IMR-90 (cell line): ENCODE measurements around the gene PDE6B. TPM values are rescaled to one million over a fixed set of nuclear protein-coding genes. Genes with fewer than 3 reads are reported as not detected.

ENCODE experiments used
- ATAC-seq: fragments of 200-7000 bp; cut with Tn5 transposase; 2 replicates; pipeline ENCODE4 v1.9.1; 2020; ENCODE audit warnings: low read depth, mild to moderate bottlenecking, moderate library complexity
- BruUV-seq: library from RNA; stranded (reverse); fragments of 400-500 nt; replicated peaks from 2 replicates; lab custom pipeline; 2021; lab: Mats Ljungman, UMichigan
- CTCF ChIA-PET: fragments of 300-600 bp; formaldehyde crosslinking; extraction: SDS; loops from one replicate; lab custom pipeline; 2021; ENCODE audit warnings: antibody characterized with exemption; lab: Yijun Ruan, JAX
- POLR2A ChIA-PET: fragments of 300-600 bp; sonication (Branson Sonifier 250); formaldehyde crosslinking; loops from one replicate; lab custom pipeline; 2022; ENCODE audit warnings: antibody characterized with exemption; ENCODE audit not compliant: unreplicated experiment; lab: Charles Lee
- DNase-seq: peaks from one replicate; pipeline ENCODE4 v3.0.0; 2013
- H2AFZ ChIP-seq: replicated peaks from 2 replicates; pipeline ENCODE3; 2013; ENCODE audit warnings: low read length, mild to moderate bottlenecking; ENCODE audit not compliant: poor library complexity
- H2AK5ac ChIP-seq: 2 replicates; pipeline ENCODE4 v1.6.1; 2013; ENCODE audit warnings: low read depth, low read length, inconsistent platforms
- H2AK9ac ChIP-seq: replicated peaks from 2 replicates; pipeline ENCODE3; 2013; ENCODE audit warnings: mild to moderate bottlenecking, low read depth, low read length, moderate library complexity; ENCODE audit not compliant: poor library complexity
- H2BK120ac ChIP-seq: 2 replicates; pipeline ENCODE4 v1.6.1; 2013; ENCODE audit warnings: low read depth, low read length, inconsistent platforms
- H2BK15ac ChIP-seq: 3 replicates; pipeline ENCODE4 v1.6.1; 2013; ENCODE audit warnings: low read depth, low read length, inconsistent platforms
- H2BK20ac ChIP-seq: 2 replicates; pipeline ENCODE4 v1.6.1; 2013; ENCODE audit warnings: low read depth, mild to moderate bottlenecking, inconsistent platforms, low read length, moderate library complexity
- H2BK5ac ChIP-seq: 2 replicates; pipeline ENCODE4 v1.6.1; 2013; ENCODE audit warnings: mild to moderate bottlenecking, low read depth, low read length, inconsistent platforms; ENCODE audit not compliant: poor library complexity, severe bottlenecking
- H3K14ac ChIP-seq: replicated peaks from 2 replicates; pipeline ENCODE4 v1.6.1; 2013; ENCODE audit warnings: low read depth, low read length, inconsistent platforms
- H3K18ac ChIP-seq: 2 replicates; pipeline ENCODE4 v1.6.1; 2013; ENCODE audit warnings: low read depth, low read length, control low read depth
- H3K23ac ChIP-seq: 2 replicates; pipeline ENCODE4 v1.6.1; 2013; ENCODE audit warnings: low read depth, low read length, inconsistent platforms
- H3K27ac ChIP-seq: 2 replicates; pipeline ENCODE4 v1.5.1; 2013; ENCODE audit warnings: mild to moderate bottlenecking, control low read depth, low read length; ENCODE audit not compliant: insufficient read depth
- H3K27me3 ChIP-seq: 2 replicates; pipeline ENCODE4 v1.6.1; 2013; ENCODE audit warnings: low read length; ENCODE audit not compliant: control insufficient read depth, insufficient read depth
- H3K36me3 ChIP-seq: 2 replicates; pipeline ENCODE4 v1.6.1; 2013; ENCODE audit warnings: low read length, mixed read lengths; ENCODE audit not compliant: control insufficient read depth, insufficient read depth
- H3K4ac ChIP-seq: 2 replicates; pipeline ENCODE4 v1.6.1; 2013; ENCODE audit warnings: low read depth, low read length, inconsistent platforms
- H3K4me1 ChIP-seq: 2 replicates; pipeline ENCODE4 v1.6.1; 2013; ENCODE audit warnings: low read length, mixed read lengths; ENCODE audit not compliant: control insufficient read depth, insufficient read depth
- H3K4me2 ChIP-seq: 2 replicates; pipeline ENCODE4 v1.6.1; 2013; ENCODE audit warnings: low read depth, mild to moderate bottlenecking, control low read depth, low read length, moderate library complexity
- H3K4me3 ChIP-seq: 2 replicates; pipeline ENCODE4 v1.5.1; 2013; ENCODE audit warnings: low read depth, mild to moderate bottlenecking, control low read depth, low read length, moderate library complexity; ENCODE audit not compliant: insufficient read depth
- H3K56ac ChIP-seq: 2 replicates; pipeline ENCODE4 v1.6.1; 2013; ENCODE audit warnings: low read length, inconsistent platforms; ENCODE audit not compliant: insufficient read depth; ENCODE audit errors: extremely low read depth
- H3K79me1 ChIP-seq, 2 experiments: 2 replicates each; pipeline ENCODE4 v1.6.1; 2013; ENCODE audit warnings: low read length in 2 of 2, inconsistent platforms in 1 of 2, low read depth in 1 of 2
- H3K9ac ChIP-seq: 2 replicates; pipeline ENCODE4 v1.6.1; 2013; ENCODE audit warnings: low read depth, low read length, control low read depth
- H3K9me1 ChIP-seq: 2 replicates; pipeline ENCODE4 v1.6.1; 2013; ENCODE audit warnings: low read length, inconsistent platforms; ENCODE audit not compliant: insufficient read depth
- H3K9me3 ChIP-seq: 2 replicates; pipeline ENCODE4 v1.6.1; 2013; ENCODE audit warnings: low read length; ENCODE audit not compliant: control insufficient read depth, insufficient read depth
- H4K20me1 ChIP-seq: 2 replicates; pipeline ENCODE4 v1.6.1; 2013; ENCODE audit warnings: low read length, inconsistent platforms; ENCODE audit not compliant: insufficient read depth
- H4K5ac ChIP-seq: 2 replicates; pipeline ENCODE4 v1.6.1; 2013; ENCODE audit warnings: mild to moderate bottlenecking, low read depth, low read length, control low read depth
- H4K8ac ChIP-seq, 2 experiments: 2 replicates each; pipeline ENCODE4 v1.6.1; 2013; ENCODE audit warnings: low read depth in 2 of 2, low read length in 2 of 2, control low read depth in 1 of 2, inconsistent platforms in 1 of 2
- H4K91ac ChIP-seq: 2 replicates; pipeline ENCODE4 v1.6.1; 2013; ENCODE audit warnings: low read depth, low read length, inconsistent platforms; ENCODE audit not compliant: insufficient read depth
- BHLHE40 ChIP-seq: fragments of 150-350 bp; IDR thresholded peaks from 2 replicates; pipeline ENCODE4 v1.6.1; 2016; ENCODE audit warnings: mild to moderate bottlenecking, low read depth, low read length
- CEBPB ChIP-seq: IDR thresholded peaks from 2 replicates; pipeline ENCODE4 v1.6.1; 2012; ENCODE audit warnings: low read depth, low read length, improper control_type of control experiment
- CHD1 ChIP-seq: IDR thresholded peaks from 2 replicates; pipeline ENCODE4 v1.6.1; 2012; ENCODE audit warnings: low read depth, low read length, improper control_type of control experiment
- FOS ChIP-seq: fragments of 150-350 bp; IDR thresholded peaks from 2 replicates; pipeline ENCODE4 v1.6.1; 2016; ENCODE audit warnings: low read depth, low read length
- MAFK ChIP-seq: IDR thresholded peaks from 2 replicates; pipeline ENCODE4 v1.6.1; 2012; ENCODE audit warnings: low read depth, low read length, improper control_type of control experiment
- MAZ ChIP-seq: IDR thresholded peaks from 2 replicates; pipeline ENCODE4 v1.6.1; 2012; ENCODE audit warnings: low read depth, mild to moderate bottlenecking, low read length, improper control_type of control experiment, moderate library complexity, borderline replicate concordance
- MXI1 ChIP-seq: IDR thresholded peaks from 2 replicates; pipeline ENCODE4 v1.6.1; 2012; ENCODE audit warnings: low read depth, mild to moderate bottlenecking, low read length, moderate library complexity, borderline replicate concordance
- NFE2L2 ChIP-seq: fragments of 150-350 bp; IDR thresholded peaks from 2 replicates; pipeline ENCODE4 v1.6.1; 2016; ENCODE audit warnings: low read depth, mild to moderate bottlenecking, low read length
- POLR2A ChIP-seq: IDR thresholded peaks from 2 replicates; pipeline ENCODE4 v1.6.1; 2012; ENCODE audit warnings: mild to moderate bottlenecking, low read depth, low read length
- RAD21 ChIP-seq: IDR thresholded peaks from 2 replicates; pipeline ENCODE4 v1.6.1; 2012; ENCODE audit warnings: low read length, improper control_type of control experiment
- RCOR1 ChIP-seq: IDR thresholded peaks from 2 replicates; pipeline ENCODE4 v1.6.1; 2012; ENCODE audit warnings: mild to moderate bottlenecking, low read length, improper control_type of control experiment; ENCODE audit not compliant: insufficient replicate concordance
- RFX5 ChIP-seq: IDR thresholded peaks from 2 replicates; pipeline ENCODE4 v1.8.0; 2012; ENCODE audit warnings: low read depth, mild to moderate bottlenecking, low read length, moderate library complexity
- SMC3 ChIP-seq: fragments of 150-350 bp; IDR thresholded peaks from 2 replicates; pipeline ENCODE4 v1.6.1; 2016; ENCODE audit warnings: low read depth, mild to moderate bottlenecking, antibody characterized with exemption, low read length, moderate library complexity
- WGBS, 2 experiments: methylation state at CpG; one replicate each; pipeline versions ENCODE4 v1.1.5 to v1.1.7; 2013; ENCODE audit warnings: missing lambda C conversion rate in 2 of 2; ENCODE audit not compliant: insufficient read length in 1 of 2; ENCODE audit errors: extremely low coverage in 2 of 2; 5-methylcytosine and 5-hydroxymethylcytosine counted together
- dilution Hi-C: fragments of 300-500 bp; cut with HindIII; formaldehyde crosslinking; loops from one replicate; pipeline ENCODE4 v1.14.3; 2018; ENCODE audit warnings: low sequenced_read_pairs; ENCODE audit not compliant: unreplicated experiment
- in situ Hi-C: fragments of 300-500 bp; cut with MboI; formaldehyde crosslinking; loops from 3 replicates; pipeline ENCODE4 v1.14.3; 2019; ENCODE audit warnings: low sequenced_read_pairs, inconsistent platforms, mixed read lengths
- intact Hi-C: fragments of 100-400 bp; cut with micrococcal nuclease; formaldehyde crosslinking; loops from 2 replicates; pipeline ENCODE4 v1.10.0; 2022
- polyA plus RNA-seq, 3 experiments: library from polyadenylated mRNA; depleted of rRNA; stranded (reverse); fragments of >200 nt; gene quantifications; 2 replicates each; pipeline ENCODE4 v1.2.3, GENCODE V29; 2012; ENCODE audit warnings: low replicate concordance in 1 of 3
- total RNA-seq: library from RNA; depleted of rRNA; stranded (reverse); fragments of >200 nt; gene quantifications from 2 replicates; pipeline ENCODE4 v1.2.3, GENCODE V29; 2012
- TF ChIP-seq, protein P1 (sequence below): fragments of 150-350 bp; IDR thresholded peaks from 2 replicates; pipeline ENCODE4 v1.6.1; 2016; ENCODE audit warnings: low read depth, mild to moderate bottlenecking, low read length, moderate library complexity, borderline replicate concordance
- TF ChIP-seq, protein P2 (sequence below): conservative IDR thresholded peaks from 2 replicates; pipeline ENCODE4 v1.5.1; 2012; ENCODE audit warnings: mild to moderate bottlenecking, low read depth, low read length, improper control_type of control experiment
- TF ChIP-seq, protein P3 (sequence below): fragments of 150-350 bp; IDR thresholded peaks from 2 replicates; pipeline ENCODE4 v1.6.1; 2017; ENCODE audit warnings: mild to moderate bottlenecking, antibody characterized with exemption, low read length, low read depth

Gene PDE6B
- total and polyA plus RNA-seq, 2 of the 4 experiments (the other 2 are of a cell fraction), result under 0.01 TPM; not detected in 1

GRCh38 chr4:600166-600565 is 25.2 kb upstream of the PDE6B start:
- Histone ChIP-seq H3K4me3 (no peak overlapping the region), H3K9ac (no peak overlapping the region), H3K36me3 (no peaks in the 10 kb centered on the region), H2AFZ (no peak overlapping the region), H2AK5ac (no peak overlapping the region), H2AK9ac (no peak overlapping the region), H3K4ac (no peak overlapping the region), H4K91ac (no peak overlapping the region), H3K14ac (no peak overlapping the region), H3K27ac (no peak overlapping the region), H3K18ac (no peak overlapping the region), H3K79me1 (no peaks in the 10 kb centered on the region), H3K23ac (no peak overlapping the region), H4K5ac (no peak overlapping the region), H3K4me2 (no peak overlapping the region), H2BK5ac (no peak overlapping the region), H3K9me3 (peaks cover 6% of the 10 kb centered on the region; the same call in 1 of the 2 replicates), H3K4me1 (no peaks in the 10 kb centered on the region), H4K20me1 (no peaks in the 10 kb centered on the region), H3K27me3 (no peaks in the 10 kb centered on the region), H3K56ac (no peak overlapping the region), H2BK20ac (no peak overlapping the region), H2BK15ac (no peak overlapping the region), H3K9me1 (no peaks in the 10 kb centered on the region), H4K8ac (no peak overlapping the region), H2BK120ac (no peak overlapping the region)
- in situ Hi-C loops, result no loop called here
- ChIA-PET POLR2A (no interaction called here), CTCF (no interaction called here)
- 75% methylated on average over 2 of the region's 6 CpGs; no CpG with 5 or more reads in 1 of the 2 experiments for WGBS, 2 experiments
- TF ChIP-seq RFX5, result no peak
- no peak for TF ChIP-seq MXI1
- no peak for TF ChIP-seq RCOR1
- TF ChIP-seq BHLHE40, result no peak
- TF ChIP-seq, protein P1, sequence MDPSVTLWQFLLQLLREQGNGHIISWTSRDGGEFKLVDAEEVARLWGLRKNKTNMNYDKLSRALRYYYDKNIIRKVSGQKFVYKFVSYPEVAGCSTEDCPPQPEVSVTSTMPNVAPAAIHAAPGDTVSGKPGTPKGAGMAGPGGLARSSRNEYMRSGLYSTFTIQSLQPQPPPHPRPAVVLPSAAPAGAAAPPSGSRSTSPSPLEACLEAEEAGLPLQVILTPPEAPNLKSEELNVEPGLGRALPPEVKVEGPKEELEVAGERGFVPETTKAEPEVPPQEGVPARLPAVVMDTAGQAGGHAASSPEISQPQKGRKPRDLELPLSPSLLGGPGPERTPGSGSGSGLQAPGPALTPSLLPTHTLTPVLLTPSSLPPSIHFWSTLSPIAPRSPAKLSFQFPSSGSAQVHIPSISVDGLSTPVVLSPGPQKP, result no peak
- TF ChIP-seq SMC3, result no peak
- TF ChIP-seq, protein P2, sequence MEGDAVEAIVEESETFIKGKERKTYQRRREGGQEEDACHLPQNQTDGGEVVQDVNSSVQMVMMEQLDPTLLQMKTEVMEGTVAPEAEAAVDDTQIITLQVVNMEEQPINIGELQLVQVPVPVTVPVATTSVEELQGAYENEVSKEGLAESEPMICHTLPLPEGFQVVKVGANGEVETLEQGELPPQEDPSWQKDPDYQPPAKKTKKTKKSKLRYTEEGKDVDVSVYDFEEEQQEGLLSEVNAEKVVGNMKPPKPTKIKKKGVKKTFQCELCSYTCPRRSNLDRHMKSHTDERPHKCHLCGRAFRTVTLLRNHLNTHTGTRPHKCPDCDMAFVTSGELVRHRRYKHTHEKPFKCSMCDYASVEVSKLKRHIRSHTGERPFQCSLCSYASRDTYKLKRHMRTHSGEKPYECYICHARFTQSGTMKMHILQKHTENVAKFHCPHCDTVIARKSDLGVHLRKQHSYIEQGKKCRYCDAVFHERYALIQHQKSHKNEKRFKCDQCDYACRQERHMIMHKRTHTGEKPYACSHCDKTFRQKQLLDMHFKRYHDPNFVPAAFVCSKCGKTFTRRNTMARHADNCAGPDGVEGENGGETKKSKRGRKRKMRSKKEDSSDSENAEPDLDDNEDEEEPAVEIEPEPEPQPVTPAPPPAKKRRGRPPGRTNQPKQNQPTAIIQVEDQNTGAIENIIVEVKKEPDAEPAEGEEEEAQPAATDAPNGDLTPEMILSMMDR, result no peak
- no peak for TF ChIP-seq CHD1
- no peak for TF ChIP-seq NFE2L2
- TF ChIP-seq MAFK, result no peak
- TF ChIP-seq RAD21, result no peak
- no peak for TF ChIP-seq FOS
- TF ChIP-seq MAZ, result no peak
- no peak for TF ChIP-seq CEBPB
- TF ChIP-seq, protein P3, sequence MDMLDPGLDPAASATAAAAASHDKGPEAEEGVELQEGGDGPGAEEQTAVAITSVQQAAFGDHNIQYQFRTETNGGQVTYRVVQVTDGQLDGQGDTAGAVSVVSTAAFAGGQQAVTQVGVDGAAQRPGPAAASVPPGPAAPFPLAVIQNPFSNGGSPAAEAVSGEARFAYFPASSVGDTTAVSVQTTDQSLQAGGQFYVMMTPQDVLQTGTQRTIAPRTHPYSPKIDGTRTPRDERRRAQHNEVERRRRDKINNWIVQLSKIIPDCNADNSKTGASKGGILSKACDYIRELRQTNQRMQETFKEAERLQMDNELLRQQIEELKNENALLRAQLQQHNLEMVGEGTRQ, result no peak
- no peak for TF ChIP-seq POLR2A
- ATAC-seq (no peak), DNase-seq (no peak)
- BruUV-seq, result no TSS peak
- intact Hi-C loops, result no loop called here
- dilution Hi-C loops, result no loop called here
